Activated naive CD4-positive, alpha-beta T cell treated with anti-CD3 and anti-CD28 coated beads, Interleukin-2, amount 10 ng/mL, durations not matched to agents 5 hours and 36 hours (primary cell): ENCODE data around the gene DPP6. TPM values are rescaled to one million over a fixed set of nuclear protein-coding genes. Genes with fewer than 3 reads are reported as not detected.

Experiments
- total RNA-seq, 2 experiments: library from RNA; stranded (reverse); gene quantifications; one replicate each; pipeline ENCODE4 v1.2.3, GENCODE V29; 2021

The DPP6 gene
- not detected for total RNA-seq

DNA sequence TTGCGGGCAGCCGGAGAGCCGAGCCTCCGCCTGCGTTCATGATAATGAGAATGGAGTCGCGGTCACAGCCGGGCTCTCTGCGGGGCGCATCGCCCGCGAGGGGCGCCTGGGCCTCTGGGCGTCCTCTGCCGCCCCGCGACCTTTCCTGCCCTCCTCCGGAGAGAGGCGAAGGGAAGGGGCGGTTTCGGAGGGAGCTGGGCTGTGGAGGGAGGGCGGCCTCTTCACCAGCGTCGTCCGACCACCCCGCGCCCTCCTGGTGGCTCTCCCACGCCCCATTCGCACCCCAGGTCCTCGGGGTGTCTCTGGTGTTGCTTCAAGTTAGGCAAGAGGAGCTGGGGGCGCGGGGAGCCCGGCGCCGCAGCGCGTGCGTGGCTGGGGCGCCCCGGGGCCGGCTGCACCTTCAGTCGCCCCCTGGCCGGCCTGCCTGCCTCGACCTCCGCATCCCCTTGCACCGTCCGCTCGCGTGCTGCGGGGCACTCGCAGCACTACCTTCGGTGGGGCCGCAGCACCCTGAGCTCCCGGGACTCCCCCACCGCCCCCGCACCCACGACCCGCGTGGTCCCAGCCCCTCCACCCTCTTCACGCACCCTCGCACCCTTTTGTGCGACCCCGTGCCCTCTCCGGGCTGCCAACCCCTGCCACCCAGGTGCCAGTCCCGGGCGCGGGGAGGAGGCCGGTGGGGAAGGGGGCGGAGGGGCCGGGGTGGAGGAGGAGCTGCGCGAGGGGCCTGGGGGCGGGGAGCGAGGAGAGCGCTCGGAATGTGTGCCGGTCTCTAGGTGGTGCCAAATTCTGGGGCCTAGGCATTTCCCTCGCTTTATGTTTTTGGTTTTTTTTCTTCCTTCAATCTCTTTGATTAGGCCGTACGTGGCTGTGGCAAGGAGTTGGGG is at the start of gene DPP6:
Gene DPP6, plus strand, starts transcription at position 756 of the 887 bp plus-strand sequence.

